WTC11 (cell line): Measurements from ENCODE around the gene PLSCR2.

Experiments used
- FOXP1 ChIP-seq: sonication (generic); formaldehyde crosslinking; IDR thresholded peaks from 2 replicates; pipeline ENCODE4 v1.8.0; 2022; ENCODE audit warnings: missing genetic modification reagents, mild to moderate bottlenecking, moderate library complexity, borderline replicate concordance
- SMAD3 ChIP-seq: sonication (generic); formaldehyde crosslinking; IDR thresholded peaks from 2 replicates; pipeline ENCODE4 v1.8.0; 2022; ENCODE audit warnings: missing genetic modification reagents, mild to moderate bottlenecking, borderline replicate concordance
- ZBTB21 ChIP-seq: sonication (generic); formaldehyde crosslinking; IDR thresholded peaks from 2 replicates; pipeline ENCODE4 v1.8.1; 2023; ENCODE audit warnings: mild to moderate bottlenecking, missing genetic modification reagents, borderline replicate concordance
- ZNF396 ChIP-seq: fragments of 250-450 bp; sonication (Bioruptor Pico); IDR thresholded peaks from 2 replicates; pipeline ENCODE4 v1.8.0; 2021; ENCODE audit warnings: mild to moderate bottlenecking, moderate library complexity, borderline replicate concordance
- TF ChIP-seq, protein P1 (sequence below): fragments of 200-600 bp; IDR thresholded peaks from 2 replicates; pipeline ENCODE4 v1.8.0; 2022; ENCODE audit warnings: antibody characterized with exemption
- TF ChIP-seq, protein P2 (sequence below): sonication (generic); formaldehyde crosslinking; IDR thresholded peaks from 2 replicates; pipeline ENCODE4 v1.8.1; 2022; ENCODE audit warnings: mild to moderate bottlenecking, missing genetic modification reagents, moderate library complexity, borderline replicate concordance
- TF ChIP-seq, protein P3 (sequence below): sonication (generic); formaldehyde crosslinking; conservative IDR thresholded peaks from 2 replicates; pipeline ENCODE4 v1.8.1; 2022; ENCODE audit warnings: mild to moderate bottlenecking, missing genetic modification reagents

DNA sequence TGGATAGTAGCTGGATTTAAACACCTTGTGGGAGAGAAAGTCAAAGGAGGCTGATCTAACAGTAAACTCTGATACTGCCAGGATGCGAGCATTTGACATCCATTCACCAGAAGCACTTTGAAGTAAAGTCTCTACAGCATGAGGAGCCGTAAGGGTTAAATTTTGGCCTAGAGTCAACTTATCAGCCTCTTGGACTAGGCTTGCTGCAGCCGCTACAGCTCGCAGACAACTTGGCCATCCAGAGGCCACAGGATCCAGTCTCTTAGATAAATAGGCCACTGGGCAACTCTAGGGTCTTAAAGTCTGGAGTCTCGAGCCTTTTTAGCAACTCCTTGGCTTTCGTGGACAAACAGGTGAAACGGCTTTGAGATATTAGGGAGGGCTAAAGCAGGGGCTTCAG is 61.4 kb downstream of the PLSCR2 start:
- TF ChIP-seq, protein P1, sequence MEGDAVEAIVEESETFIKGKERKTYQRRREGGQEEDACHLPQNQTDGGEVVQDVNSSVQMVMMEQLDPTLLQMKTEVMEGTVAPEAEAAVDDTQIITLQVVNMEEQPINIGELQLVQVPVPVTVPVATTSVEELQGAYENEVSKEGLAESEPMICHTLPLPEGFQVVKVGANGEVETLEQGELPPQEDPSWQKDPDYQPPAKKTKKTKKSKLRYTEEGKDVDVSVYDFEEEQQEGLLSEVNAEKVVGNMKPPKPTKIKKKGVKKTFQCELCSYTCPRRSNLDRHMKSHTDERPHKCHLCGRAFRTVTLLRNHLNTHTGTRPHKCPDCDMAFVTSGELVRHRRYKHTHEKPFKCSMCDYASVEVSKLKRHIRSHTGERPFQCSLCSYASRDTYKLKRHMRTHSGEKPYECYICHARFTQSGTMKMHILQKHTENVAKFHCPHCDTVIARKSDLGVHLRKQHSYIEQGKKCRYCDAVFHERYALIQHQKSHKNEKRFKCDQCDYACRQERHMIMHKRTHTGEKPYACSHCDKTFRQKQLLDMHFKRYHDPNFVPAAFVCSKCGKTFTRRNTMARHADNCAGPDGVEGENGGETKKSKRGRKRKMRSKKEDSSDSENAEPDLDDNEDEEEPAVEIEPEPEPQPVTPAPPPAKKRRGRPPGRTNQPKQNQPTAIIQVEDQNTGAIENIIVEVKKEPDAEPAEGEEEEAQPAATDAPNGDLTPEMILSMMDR: no peak
- no peak for TF ChIP-seq ZNF396
- TF ChIP-seq, protein P2, sequence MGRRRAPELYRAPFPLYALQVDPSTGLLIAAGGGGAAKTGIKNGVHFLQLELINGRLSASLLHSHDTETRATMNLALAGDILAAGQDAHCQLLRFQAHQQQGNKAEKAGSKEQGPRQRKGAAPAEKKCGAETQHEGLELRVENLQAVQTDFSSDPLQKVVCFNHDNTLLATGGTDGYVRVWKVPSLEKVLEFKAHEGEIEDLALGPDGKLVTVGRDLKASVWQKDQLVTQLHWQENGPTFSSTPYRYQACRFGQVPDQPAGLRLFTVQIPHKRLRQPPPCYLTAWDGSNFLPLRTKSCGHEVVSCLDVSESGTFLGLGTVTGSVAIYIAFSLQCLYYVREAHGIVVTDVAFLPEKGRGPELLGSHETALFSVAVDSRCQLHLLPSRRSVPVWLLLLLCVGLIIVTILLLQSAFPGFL (CRISPR knock-in tag): no peak
- TF ChIP-seq ZBTB21 (CRISPR knock-in tag): no peak
- TF ChIP-seq, protein P3, sequence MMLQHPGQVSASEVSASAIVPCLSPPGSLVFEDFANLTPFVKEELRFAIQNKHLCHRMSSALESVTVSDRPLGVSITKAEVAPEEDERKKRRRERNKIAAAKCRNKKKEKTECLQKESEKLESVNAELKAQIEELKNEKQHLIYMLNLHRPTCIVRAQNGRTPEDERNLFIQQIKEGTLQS (CRISPR knock-in tag): no peak
- TF ChIP-seq SMAD3: no peak
- no peak for TF ChIP-seq FOXP1
